HG03378 (cell line): ENCODE results near the gene ATF6.

Source experiments
- ATAC-seq: cut with Tn5 transposase; IDR thresholded peaks from one replicate; pipeline ENCODE4 v1.9.1; 2021; ENCODE audit warnings: mild to moderate bottlenecking, moderate library complexity; ENCODE audit not compliant: unreplicated experiment

The ATF6 gene

DNA sequence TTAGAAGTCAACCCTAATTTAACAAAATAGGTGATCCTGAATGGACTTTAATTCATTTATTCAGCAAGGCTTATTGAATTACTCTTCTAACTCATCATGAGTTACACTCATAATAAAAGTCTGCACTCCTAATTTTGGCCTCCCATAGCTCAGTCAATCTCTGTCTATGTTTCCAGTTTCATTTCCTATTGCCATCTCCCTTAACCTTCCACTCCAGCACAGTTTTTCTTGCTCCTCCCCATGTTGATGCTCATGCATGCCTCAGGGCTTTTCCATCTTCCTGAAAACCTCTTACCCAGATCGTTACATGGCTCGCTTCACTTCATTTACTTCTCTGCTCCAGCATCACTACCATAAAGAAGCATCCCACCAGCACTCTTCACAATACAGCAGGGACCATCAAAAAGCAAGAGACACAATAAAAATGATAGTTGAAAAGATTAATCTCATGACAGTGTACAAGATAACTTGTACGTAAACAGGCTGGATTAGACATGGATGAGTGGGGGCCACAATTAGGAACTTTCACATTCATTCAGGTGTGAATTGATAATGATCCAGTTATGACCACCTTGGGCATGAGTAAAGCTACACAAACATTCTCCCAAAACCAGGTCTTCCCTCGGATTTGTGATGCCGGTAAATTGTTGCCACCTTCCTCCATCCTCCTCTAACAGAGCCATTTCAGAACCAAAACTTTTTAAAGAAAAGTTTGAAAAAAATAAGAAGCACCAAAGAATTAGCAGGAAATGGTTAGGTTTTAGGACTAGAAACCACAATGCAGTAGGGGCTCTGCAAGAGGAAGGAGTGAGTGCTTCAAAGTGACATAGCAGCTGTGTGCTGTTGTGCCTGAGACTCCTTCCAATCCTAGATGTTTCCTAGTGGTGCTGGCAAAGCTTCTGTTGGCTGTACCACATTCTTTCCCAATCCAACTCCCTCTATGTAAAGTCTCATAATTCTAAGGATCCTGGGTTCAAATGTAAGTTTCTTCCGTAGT is 167.8 kb downstream of the ATF6 start:
- ATAC-seq: no peak

DNA sequence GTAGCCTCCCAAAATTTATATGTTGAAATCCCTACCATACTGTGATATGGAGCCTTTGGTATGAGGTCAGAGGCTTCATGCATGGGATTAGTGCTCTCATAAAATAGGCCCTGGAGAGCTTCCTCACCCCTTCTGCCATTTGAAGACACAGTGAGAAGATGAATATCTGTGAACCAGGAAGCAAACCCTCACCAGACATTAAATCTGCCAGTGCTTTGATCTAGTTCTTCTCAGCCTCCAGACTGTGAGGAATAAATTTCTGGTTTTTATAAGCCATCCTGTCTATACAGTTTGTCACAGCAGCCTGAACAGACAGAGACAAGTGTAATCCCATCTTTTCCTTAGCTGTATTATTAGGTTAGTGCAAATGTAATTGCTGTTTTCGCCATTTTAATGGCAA is 169.1 kb downstream of the ATF6 start:
- ATAC-seq: no peak

- no peak for ATAC-seq
Observed at GRCh38 chr1:161936786-161937185, 170.7 kb downstream of the ATF6 start.

DNA sequence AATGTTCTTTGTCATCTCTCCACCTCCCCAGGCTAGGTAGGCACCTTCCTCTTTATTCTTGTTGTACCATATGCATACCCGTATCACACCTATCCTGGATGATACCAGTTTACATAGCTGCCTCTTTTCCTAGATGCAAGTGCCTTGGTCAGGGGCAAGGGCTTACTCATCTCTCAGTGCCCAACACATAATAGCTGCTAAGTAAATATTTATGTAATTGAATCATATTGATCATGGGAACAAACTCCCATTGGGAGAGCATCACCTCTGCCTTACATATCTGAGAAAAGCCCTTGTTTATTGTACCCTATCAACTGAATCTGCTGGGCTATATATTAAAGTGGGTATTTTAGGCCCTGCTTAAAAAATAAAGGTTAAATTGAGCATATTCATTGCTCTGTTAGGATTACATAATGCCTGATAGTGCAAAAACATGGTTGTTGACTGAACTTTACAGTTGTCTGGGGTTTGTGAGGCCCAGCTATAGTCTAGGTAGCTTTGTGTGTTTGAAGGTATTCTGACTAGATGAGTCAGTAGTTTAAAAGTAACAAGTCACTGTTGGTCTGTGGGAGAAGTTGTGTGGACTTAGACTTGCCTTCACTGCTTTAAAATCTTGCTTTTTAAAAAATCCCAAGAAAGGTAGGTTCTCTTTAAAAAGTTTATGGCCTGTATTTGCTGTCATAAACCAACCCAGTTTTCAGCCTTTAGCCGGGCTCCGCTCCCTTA is 174.9 kb downstream of the ATF6 start:
- ATAC-seq: no peak

- no peak for ATAC-seq
Observed at GRCh38 chr1:161941726-161942436, 175.8 kb downstream of the ATF6 start.

- no peak for ATAC-seq
Observed at GRCh38 chr1:161943737-161944136, 177.6 kb downstream of the ATF6 start.

DNA sequence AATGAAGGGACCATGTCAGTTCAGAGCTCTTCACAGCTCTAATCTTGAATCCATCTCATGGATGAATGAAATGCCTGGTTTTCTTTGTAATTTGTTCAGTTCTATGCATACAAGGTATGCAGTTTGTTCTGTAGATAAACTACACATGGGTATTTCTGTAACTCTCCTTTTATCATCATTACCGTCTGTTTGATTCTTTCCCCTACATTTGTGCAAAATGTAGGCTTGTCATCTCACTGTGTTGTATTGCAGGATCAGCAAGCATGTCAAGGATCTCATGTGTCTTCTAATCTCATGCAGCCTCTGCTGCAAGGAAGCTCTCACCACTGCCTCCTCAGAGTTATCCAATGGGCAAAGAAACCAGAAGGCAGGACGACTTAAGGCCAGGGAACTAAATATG is 178.3 kb downstream of the ATF6 start:
- ATAC-seq: no peak

- no peak for ATAC-seq
Observed at GRCh38 chr1:161945306-161946060, 179.4 kb downstream of the ATF6 start.

GRCh38 chr1:161946071-161946987 is 180.2 kb downstream of the ATF6 start:
- no peak for ATAC-seq

DNA sequence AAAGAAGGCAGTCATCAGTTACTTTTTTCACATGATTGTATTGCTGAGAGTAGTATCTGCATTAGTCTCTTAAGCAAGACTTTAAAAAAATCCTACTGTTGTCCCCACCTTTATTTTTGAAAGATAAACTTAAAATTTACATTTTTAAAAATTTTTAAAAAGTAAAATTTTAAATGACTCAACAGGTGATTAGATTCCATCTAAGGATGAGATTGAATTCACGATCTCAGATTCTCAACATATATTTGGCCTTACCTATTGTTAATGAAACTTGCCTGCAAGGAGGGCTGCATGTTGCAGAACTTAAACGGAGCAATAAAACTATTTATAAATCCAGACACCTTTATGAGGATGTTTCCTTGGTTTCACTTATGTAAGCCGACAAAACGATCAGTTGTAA is 182.3 kb downstream of the ATF6 start:
- no peak for ATAC-seq

GRCh38 chr1:161949548-161949947 is 183.4 kb downstream of the ATF6 start:
- ATAC-seq: no peak

- ATAC-seq: no peak
Observed at GRCh38 chr1:161950377-161950776, 184.3 kb downstream of the ATF6 start.

- ATAC-seq: no peak
Observed at GRCh38 chr1:161951646-161952045, 185.5 kb downstream of the ATF6 start.

DNA sequence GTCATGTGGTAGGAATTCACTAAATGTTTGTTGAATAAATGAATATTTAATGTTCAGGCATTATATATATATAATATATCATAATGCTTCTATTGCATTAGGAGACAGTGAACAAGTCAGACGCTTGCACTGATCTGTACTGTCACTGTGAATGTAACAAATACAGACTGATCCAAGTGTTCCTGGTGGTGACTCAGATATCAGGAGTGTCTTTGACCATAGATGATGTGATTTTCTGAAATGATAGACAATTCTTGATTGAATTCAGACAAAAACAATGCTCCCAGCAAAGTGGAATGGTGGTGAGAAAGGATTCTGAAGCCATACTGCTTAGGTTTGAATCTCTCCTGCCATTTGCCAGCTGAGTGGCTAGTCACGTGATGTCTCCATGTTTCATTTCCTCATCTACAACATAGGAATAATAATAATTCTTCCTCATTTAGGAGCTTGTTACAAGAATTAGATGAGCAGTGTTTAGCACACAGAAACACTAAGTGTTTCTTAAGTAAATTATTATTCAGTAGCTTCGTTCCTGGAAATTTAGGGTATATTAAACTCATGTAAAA is 186.6 kb downstream of the ATF6 start:
- ATAC-seq: no peak

DNA sequence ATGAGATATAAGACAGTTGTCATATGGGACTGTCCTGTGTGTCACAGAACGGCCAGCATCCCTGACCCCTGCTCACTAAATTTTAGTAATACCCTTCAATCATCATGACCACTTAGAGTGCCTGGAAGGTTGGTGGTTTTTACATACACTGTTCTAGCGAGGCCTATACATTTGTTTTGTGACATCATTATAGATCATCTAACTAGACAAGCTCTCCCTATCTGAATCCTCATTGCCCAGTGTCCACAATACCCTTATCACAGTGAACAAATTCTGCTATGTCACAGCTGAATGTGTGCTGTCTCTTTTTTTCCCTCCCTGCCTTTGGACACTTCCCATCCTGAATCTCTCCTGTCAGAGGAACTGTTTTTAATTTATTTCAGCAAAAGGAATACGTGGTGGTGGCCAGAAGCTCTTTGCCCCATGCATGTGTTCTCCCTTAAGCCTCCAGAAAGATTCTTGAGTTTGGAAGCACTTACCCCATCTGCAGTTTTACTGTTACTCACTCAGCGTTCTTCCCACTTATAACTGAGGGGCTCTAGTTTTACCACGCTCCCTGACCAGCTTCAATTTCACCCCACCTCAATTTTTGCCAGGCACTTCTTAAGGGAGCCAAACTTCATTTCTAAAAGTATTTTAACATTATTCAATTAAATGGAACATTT is 187.3 kb downstream of the ATF6 start:
- ATAC-seq: no peak

- ATAC-seq: no peak
Observed at GRCh38 chr1:161954050-161954449, 187.9 kb downstream of the ATF6 start.

GRCh38 chr1:161954466-161954865 is 188.3 kb downstream of the ATF6 start:
- no peak for ATAC-seq

DNA sequence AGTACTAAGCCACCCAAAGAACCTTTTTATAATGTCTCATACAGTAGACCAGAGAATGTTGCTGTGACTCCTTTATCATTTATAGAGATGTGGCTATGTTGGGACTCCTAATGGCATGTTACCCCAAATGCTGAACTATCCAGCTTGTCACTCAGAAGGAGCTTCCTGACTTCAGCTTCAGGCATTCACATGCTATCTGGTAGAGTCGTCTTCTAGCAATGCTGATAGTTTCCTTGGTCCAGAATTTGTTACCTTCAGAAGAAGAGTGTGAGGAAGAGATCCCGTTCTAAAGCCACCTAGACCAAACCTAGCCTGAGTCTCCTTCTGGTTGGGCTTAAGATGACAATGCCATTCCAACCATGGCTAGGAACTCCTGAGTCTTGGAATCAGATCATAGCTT is 189.5 kb downstream of the ATF6 start:
- ATAC-seq: no peak

DNA sequence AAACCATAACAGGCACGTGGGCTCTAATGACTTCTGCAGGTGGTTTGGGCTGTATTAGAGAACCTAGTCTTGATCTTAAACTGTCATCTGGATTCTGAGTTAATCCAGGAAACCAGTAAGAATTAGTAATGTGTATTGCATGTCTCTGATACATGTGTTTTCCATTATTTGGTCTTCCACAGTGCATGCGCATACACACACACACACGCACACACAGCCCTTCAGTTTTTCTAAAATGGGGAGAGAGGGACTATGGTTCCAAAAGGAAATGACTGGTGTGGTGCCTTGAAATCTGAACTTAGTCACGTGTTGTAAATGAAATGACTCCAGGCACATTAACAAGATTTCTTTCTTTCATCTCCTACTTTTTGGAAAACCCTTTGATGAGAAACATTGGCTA is 190.0 kb downstream of the ATF6 start:
- no peak for ATAC-seq
